M059J (cell line): ENCODE data around the gene FAXC. TPM values are rescaled to one million over a fixed set of nuclear protein-coding genes. Genes with fewer than 3 reads are reported as not detected.

ENCODE experiments used
- total RNA-seq: library from RNA; depleted of rRNA; stranded (reverse); fragments of >200 nt; shearing (Covaris generic); gene quantifications from 2 replicates; pipeline ENCODE4 v1.2.3, GENCODE V29; 2014; rRNA removed

The FAXC gene
- total RNA-seq, 1 experiment from 2014 or later, result 6.9 TPM

Other genes with a start within 250 kb of the FAXC start
- 7.6 and 14.9 TPM in 2 replicates for gene COQ3, start 44.5 kb upstream of the FAXC start, total RNA-seq
- 19.5 and 20.1 TPM in 2 replicates for gene PNISR, start 75.6 kb upstream of the FAXC start, total RNA-seq
- gene USP45, start 165.7 kb upstream of the FAXC start, total RNA-seq, result 4.6 and 7.7 TPM in 2 replicates
- 86.0 and 103 TPM in 2 replicates for gene CCNC, start 219.0 kb upstream of the FAXC start, total RNA-seq